Caki2 (cell line): ENCODE results near the gene RIMS4. TPM values are rescaled to one million over a fixed set of nuclear protein-coding genes. Genes with fewer than 3 reads are reported as not detected.

Source experiments
- total RNA-seq: library from RNA; depleted of rRNA; stranded (reverse); fragments of >200 nt; shearing (Covaris generic); gene quantifications from 2 replicates; pipeline ENCODE4 v1.2.3, GENCODE V29; 2014; ENCODE audit warnings: low replicate concordance; rRNA removed

The RIMS4 gene
- total RNA-seq, 1 experiment from 2014 or later = not detected

Other genes starting within 250 kb of the RIMS4 start
- 38.5 and 58.1 TPM in 2 replicates for gene PKIG, start 228.0 kb downstream of the RIMS4 start, total RNA-seq
- 33.6 and 102 TPM in 2 replicates for gene ADA, start 158.8 kb downstream of the RIMS4 start, total RNA-seq
- 39.7 and 55.7 TPM in 2 replicates for gene CCN5, start 95.2 kb downstream of the RIMS4 start, total RNA-seq
- gene KCNK15, start 64.7 kb downstream of the RIMS4 start, total RNA-seq = not detected in 2 replicates
- 105 and 115 TPM in 2 replicates for gene YWHAB, start 75.2 kb upstream of the RIMS4 start, total RNA-seq
- 6.1 and 10.3 TPM in 2 replicates for gene PABPC1L, start 99.5 kb upstream of the RIMS4 start, total RNA-seq
- gene TOMM34, start 149.9 kb upstream of the RIMS4 start, total RNA-seq = 42.3 and 48.0 TPM in 2 replicates
- 4.2 and 6.9 TPM in 2 replicates for gene STK4, start 156.0 kb upstream of the RIMS4 start, total RNA-seq